Adipose tissue (tissue), 3 donors: ENCODE measurements around the gene MPC1. TPM values are rescaled to one million over a fixed set of nuclear protein-coding genes. Genes with fewer than 3 reads are reported as not detected.

Experiments
- H3K27ac ChIP-seq: one replicate; pipeline ENCODE4 v1.5.1; 2013; ENCODE audit warnings: low read depth, low read length
- WGBS, 3 donors: extraction: QIAGEN DNeasy Blood & Tissue Kit; methylation state at CpG; one replicate each; pipeline ENCODE4 v1.1.7; 2013; 5-methylcytosine and 5-hydroxymethylcytosine counted together
- polyA plus RNA-seq, 3 donors: library from polyadenylated mRNA; stranded (reverse); fragments of 200-250 nt; gene quantifications; one replicate each; pipeline ENCODE4 v1.2.3, GENCODE V29; 2013
- donor health status: healthy with polysubstance abuse.
- donor health status: Bipolar disorder and iron deficiency.
- donor health status: healthy.

The MPC1 gene
- polyA plus RNA-seq, 3 donors, result 37.3 to 119 (median 111) TPM

DNA sequence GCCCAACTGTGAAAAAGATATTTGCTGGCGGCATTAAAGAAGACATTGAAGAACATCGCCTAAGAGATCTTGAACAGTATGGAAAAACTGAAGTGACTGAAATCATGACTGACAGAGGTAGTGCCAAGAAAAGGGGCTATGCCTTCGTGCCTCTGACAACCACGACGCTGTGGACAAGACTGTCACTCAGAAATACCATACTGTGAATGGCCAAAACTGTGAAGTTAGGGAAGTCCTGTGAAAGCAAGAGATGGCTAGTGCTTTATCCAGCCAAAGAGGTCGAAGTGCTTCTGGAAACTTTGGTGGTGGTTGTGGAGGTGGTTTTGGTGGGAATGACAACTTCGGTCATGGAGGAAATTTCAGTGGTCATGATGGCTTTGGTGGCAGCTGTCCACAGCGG is 47.9 kb downstream of the MPC1 start:
- H3K27ac ChIP-seq, result no peak overlapping the region
- WGBS, 3 donors, result 94 to 96% (median 95%) methylated on average over 8 of the region's 8 CpGs

DNA sequence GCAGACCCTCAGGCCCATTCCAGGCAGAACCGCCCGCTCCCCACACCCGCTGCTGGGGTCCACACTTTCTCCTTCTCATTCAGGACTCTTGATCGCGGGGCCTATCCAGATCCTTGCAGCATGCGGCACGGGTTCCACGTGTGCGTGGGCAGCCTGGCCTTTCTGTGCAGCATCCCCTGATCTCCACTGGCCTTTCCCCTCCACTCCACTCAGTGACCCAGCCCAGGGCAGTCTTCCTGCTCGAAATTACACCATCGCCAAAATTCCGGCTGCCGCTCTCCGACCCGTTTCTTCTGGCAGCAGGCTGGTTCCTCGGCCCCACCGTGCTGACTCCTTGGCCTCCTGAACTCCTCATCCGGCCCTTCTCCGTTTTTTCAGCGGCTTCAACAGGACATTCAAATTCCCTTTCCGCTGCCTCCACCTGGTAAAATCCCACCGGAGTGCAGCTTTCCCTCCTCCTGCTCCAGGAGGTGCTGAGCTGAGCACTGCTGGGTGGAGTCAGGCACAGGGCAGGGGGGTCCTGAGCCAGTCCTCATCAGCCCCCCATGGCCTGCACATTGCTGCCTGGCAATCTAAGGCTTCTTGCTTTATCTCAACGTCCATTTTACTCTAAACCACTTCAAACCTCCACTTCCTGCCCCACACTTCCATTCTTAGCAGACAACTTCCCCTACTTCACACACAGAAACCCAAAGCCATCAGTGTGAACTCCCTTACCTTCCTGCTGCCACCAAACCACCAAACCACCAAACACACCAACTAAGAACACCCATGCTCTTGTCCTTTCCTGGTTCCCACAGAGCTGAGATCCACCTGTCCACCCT is 49.4 kb downstream of the MPC1 start:
- WGBS, 3 donors, result 71 to 83% (median 75%) methylated on average over 23 of the region's 23 CpGs
- H3K27ac ChIP-seq, result no peak overlapping the region

DNA sequence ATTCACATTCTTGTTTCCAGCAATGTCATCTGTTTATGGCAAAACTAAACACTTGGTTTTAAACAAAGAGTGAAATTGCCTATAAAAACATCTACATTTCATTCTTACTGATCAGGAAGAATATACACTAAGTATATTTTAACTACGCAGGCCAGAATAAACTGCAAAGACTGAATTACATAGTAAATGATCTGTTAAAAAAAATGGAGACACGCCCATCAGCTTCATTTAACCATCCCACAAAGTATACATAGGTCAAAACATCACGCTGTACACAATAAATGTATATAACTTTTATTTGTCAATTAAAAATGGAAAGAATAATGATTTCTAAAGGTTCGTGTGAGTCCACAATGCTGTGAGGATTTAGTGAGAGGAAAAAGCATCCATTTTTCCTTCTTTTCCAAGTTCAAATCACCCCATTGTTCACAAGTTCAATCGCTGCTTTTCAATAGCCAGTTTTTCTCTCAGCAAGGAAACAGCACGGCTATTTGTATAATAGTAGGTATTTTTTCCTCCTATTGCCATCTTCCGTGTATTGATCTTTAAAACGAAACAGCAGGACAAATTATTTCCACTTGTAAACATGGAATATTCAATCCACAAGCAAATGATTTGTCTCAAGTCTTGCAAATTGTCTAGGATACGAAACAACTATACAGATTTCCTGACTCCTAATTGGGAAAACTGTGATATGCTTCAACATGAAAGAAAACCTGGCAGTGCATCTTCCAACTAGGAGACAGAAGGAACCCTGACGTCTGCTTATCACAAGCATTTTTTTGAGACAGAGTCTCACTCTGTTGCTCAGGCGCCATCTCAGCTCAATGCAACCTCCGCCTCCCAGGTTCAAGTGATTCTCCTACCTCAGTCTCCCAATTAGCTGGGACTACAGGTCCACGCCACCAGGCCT is 51.0 kb downstream of the MPC1 start:
- WGBS, 3 donors, result 67 to 85% (median 82%) methylated on average over 13 of the region's 13 CpGs
- H3K27ac ChIP-seq, result no peak overlapping the region

DNA sequence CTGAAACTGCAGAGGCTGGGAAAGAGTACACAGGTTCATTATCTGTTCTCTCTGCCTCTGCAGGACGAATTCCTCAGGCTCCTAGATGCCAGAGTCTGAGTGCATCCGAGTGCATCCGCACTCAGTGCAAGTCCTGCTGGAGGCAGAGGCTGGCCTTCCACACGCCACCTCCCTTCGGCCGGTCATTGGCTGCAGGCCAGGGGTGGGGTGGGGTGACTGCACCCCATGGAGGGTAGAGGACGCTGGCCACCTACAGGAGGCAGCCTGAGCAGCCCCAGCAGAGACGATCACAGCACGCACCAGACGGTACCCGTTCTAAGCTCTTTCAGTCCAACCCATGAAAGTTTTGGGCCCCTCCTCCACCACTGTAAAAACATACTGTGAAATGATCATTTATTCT is 52.1 kb downstream of the MPC1 start:
- H3K27ac ChIP-seq, result no peak overlapping the region
- 33 to 60% (median 50%) methylated on average over 11 of the region's 11 CpGs for WGBS, 3 donors

DNA sequence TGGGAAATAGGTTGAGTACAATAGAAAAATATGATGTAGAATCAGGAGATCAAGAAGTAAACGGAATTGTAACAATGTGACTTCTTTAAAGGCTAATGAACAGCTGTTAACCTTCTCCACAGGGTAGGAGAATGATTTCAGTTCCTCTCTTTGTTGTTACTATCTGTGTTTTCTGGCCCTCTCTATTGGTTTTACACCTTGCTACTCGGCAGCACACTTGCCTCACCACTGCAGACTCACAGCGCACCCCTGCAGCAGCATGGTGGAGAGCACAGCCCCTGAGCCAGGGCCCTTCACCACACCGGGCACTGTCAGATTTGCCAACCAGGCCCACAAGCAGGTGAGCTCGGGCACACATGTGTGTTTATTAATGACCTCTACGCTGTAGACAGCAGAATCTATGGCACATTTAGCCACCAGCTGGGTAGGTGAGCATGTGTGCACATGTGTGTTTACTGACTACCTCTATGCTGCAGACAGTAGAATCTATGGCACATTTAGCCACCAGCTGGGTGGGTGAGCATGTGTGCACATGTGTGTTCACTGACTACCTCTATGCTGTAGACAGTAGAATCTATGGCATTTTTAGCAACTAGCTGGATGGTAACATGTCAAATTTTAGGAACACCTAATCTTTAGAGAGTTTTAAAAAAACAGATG is 57.2 kb downstream of the MPC1 start:
- 84 to 92% (median 92%) methylated on average over 6 of the region's 6 CpGs for WGBS, 3 donors
- no peak overlapping the region for H3K27ac ChIP-seq

DNA sequence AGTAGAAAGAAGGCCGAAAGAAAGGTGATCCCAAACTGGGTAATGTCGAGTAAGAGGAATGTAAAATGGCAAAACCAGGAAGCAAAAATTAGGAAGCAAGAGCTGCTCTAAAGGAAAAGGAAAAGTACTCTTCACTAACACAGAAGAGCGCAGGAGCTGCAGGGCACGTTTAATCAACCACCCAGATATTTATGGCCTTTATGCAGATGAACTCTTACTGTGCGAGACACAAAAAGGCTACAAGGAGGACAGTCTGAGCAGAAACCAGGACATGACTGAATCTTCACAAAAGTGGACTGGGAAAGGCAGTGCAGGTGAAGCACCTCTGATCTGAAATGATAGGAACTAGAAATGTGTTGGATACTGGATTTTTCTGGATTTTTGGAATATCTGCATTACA is 59.3 kb downstream of the MPC1 start:
- H3K27ac ChIP-seq, result no peak overlapping the region
- 89 to 92% (median 90%) methylated on average over 5 of the region's 5 CpGs for WGBS, 3 donors

DNA sequence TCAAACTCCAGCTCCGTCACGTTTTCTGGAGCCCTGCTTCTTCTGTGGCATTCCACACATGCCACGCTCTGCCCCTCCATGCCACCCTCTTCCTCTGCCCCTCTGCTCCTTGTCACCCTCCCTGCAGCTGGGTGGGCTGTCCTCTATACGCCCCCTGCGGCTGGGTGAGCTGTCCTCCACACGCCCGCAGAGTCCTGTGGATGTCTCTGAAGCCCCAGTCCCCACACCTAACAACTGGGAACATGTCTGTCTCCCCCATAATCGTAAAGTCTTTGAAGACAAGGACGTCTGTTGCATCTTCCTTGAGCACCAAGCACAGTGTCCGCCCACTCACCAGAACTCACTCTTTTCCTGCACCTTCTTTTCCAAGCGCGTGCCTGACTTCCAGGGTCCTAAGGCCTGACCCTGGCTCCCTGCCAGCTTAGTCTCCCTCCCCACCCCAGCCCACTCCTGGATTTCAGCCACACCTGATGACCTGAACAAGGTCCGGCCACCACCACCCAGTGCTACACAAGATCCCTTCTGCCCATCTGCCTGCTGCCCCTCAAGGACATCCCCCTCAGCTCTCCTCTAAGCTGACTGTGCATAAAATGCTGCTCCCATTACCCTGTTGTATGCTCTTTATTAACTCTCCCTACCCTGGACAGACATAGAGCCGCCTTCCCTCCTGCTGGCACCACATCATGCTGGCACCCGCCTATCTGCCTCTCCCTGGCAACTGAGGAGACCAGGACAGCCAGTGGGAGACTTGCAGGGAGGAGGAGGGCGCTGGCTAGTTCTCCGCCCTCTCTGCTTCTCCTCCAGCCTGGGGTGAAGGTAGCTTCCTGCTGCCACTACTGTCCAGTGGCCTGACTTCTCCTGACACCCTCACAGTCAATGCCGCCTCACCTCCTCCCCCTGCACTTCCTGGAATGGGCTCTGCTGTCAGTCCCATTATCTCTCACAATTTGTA is 63.8 kb downstream of the MPC1 start:
- no peak overlapping the region for H3K27ac ChIP-seq
- 86 to 87% (median 86%) methylated on average over 18 of the region's 18 CpGs for WGBS, 3 donors

DNA sequence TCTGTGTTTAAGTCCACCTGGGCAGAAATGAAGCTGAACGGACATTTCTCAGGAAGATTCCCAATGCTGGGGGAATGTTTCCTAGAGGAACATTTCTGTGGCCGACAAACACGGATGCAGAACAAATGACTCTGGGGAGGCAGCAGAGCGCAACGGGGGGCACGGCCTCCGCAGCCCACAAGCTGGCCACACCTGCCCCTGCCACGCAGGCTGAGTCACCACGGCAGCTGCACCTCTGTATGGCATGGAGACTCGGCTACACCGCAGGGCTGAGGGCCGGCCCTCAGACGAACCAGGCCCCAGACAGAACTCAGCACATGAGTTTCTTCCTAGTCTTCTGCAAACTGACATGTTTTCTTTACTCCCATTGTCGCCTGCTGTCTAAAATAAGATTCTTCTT is 64.5 kb downstream of the MPC1 start:
- 82 to 90% (median 89%) methylated on average over 14 of the region's 14 CpGs for WGBS, 3 donors
- H3K27ac ChIP-seq, result no peak overlapping the region

DNA sequence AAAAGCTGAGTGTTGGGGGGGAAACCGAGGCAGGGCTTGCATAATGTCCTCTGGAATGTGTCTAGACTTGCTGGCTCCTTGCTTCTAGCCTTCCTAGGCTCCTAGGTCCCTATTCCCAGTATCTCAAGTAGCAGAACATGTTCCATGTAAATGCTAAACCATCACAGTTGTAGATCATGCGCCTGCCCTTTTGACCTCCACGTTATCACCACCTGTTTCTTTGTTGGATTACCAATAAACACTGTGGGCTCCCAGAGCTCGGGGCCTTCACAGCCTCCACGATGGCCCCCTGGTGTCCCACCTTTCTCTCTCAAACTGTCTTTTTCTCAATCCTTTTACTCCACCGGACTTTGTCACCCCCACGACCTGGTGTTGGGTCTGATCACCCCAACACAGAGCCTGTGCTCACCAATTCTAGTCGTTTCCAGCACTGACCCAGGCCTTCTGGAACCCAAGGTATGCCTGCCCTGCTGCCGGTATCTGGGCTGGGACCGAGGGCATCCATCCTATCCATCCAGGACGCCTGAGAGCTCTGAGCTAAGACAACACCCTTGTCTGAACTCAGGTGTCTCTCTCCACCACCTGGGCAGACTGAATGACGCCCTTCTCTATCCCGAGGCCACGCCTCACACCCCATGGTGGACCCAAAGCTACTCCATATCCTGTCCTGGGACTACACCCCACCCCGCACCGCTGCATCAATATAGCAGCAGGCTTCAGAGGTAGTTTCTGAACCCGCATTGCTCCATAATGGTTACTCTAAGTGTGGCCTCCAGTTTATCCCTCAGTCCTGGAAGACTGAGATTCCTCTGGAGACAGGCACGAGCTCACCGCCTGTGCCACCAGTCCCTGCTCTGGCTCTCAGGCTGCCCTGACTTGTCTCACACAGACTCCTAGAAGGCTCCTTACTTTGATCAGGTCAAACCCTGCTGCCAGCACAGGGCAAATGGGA is 65.2 kb downstream of the MPC1 start:
- no peak overlapping the region for H3K27ac ChIP-seq
- WGBS, 3 donors, result 85 to 89% (median 87%) methylated on average over 19 of the region's 19 CpGs

DNA sequence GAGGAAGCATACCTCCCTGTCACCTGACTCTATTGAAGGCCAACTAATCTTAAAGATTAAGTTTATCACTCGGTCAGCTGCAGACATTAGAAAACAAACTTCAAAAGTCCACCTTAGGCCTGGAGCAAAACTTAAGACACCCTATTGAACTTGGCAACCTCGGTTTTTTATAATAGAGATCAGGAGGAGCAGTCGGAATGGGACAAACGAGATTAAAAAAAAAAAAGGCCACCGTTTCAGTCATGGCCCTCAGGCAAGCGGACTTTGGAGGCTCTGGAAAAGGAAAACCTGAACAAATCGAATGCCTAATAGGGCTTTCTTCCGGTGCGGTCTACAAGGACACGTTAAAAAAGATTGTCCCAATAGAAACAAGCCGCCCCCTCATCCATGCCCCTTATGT is 67.3 kb downstream of the MPC1 start:
- H3K27ac ChIP-seq, result no peak overlapping the region
- 61 to 87% (median 84%) methylated on average over 11 of the region's 11 CpGs for WGBS, 3 donors

Other genes starting within 250 kb of the MPC1 start
- not detected for gene TBXT, start 215.1 kb downstream of the MPC1 start, polyA plus RNA-seq
- under 1 TPM; 0.10 to 0.56 (median 0.56) TPM for gene PRR18, start 74.5 kb downstream of the MPC1 start, polyA plus RNA-seq
- 10 to 100 TPM; 45.3 to 71.2 (median 62.6) TPM for gene SFT2D1, start 40.4 kb downstream of the MPC1 start, polyA plus RNA-seq
- gene RAMACL, start 203.7 kb upstream of the MPC1 start, polyA plus RNA-seq, result under 1 TPM; 0.08 to 0.22 (median 0.18) TPM
- gene RPS6KA2, start 244.3 kb upstream of the MPC1 start, polyA plus RNA-seq, result 10 to 100 TPM; 15.8 to 31.8 (median 23.5) TPM